ENCODE results near the gene HPS5. TPM values are rescaled to one million over a fixed set of nuclear protein-coding genes. Genes with fewer than 3 reads are reported as not detected.

Gene HPS5
- total RNA-seq, 1 experiment from 2014 or later, result 15.4 TPM

DNA sequence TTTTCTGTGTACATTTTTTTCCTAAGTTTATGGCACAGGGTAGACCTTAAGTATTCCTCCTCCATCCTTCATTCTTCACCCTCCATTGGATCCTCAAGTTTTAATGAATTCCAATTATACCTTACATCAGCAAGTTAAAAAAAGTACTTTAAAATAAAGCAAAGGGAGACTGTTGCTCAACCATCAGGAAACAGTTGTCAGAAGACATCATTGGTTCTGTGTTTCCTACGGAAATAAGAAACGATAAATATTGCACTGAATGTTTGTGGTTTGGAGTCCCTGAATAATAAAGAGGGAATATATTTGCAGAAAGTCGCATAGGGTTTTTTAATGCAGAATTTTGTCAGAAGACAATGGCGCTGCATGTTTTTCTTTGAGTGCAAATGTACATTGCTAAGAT is 44.3 kb upstream of the HPS5 start:
- no CpG with 5 or more reads among the region's 4 CpGs for WGBS (ENCODE audit: extremely low coverage, insufficient read length, low lambda C conversion rate)
- no peak overlapping the region for H3K4ac ChIP-seq (ENCODE audit: low read depth, low read length)
- TF ChIP-seq, protein P1, sequence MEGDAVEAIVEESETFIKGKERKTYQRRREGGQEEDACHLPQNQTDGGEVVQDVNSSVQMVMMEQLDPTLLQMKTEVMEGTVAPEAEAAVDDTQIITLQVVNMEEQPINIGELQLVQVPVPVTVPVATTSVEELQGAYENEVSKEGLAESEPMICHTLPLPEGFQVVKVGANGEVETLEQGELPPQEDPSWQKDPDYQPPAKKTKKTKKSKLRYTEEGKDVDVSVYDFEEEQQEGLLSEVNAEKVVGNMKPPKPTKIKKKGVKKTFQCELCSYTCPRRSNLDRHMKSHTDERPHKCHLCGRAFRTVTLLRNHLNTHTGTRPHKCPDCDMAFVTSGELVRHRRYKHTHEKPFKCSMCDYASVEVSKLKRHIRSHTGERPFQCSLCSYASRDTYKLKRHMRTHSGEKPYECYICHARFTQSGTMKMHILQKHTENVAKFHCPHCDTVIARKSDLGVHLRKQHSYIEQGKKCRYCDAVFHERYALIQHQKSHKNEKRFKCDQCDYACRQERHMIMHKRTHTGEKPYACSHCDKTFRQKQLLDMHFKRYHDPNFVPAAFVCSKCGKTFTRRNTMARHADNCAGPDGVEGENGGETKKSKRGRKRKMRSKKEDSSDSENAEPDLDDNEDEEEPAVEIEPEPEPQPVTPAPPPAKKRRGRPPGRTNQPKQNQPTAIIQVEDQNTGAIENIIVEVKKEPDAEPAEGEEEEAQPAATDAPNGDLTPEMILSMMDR (conservative IDR thresholded peaks at IDR 0.05), result no peak

More for the DNA sequence above, 44.3 kb upstream of the HPS5 start:
- no peaks in the 10 kb centered on the region for H3K27me3 Mint-ChIP-seq (ENCODE audit: low read depth)
- no peak overlapping the region for H3K4me2 ChIP-seq (ENCODE audit: insufficient read depth, insufficient read length, low read length)
- no peak overlapping the region for H3K4me3 Mint-ChIP-seq
- H3K9me3 ChIP-seq (ENCODE audit: control insufficient read depth, low read depth, low read length), result no peaks in the 10 kb centered on the region
- no peak overlapping the region for H2BK5ac ChIP-seq (ENCODE audit: insufficient read length, low read length)
- no peak overlapping the region for H3K27ac Mint-ChIP-seq
- no peak for DNase-seq
- H3K9ac ChIP-seq (ENCODE audit: extremely low read depth, insufficient read length, low read length), result no peak overlapping the region
- H4K5ac ChIP-seq (ENCODE audit: insufficient read length, low read depth, low read length), result no peak overlapping the region
- H2BK20ac ChIP-seq (ENCODE audit: low read depth, low read length, poor library complexity, severe bottlenecking), result no peak overlapping the region
- no peak overlapping the region for H2AFZ ChIP-seq (ENCODE audit: low read length)
- no peak overlapping the region for H2BK12ac ChIP-seq (ENCODE audit: insufficient read length, low read depth, low read length)
- H3K27me3 ChIP-seq (ENCODE audit: insufficient read depth, low read length), result no peaks in the 10 kb centered on the region
- no peak overlapping the region for H3K27ac ChIP-seq (ENCODE audit: insufficient read length, low read depth, low read length)
- H3T11ph ChIP-seq (ENCODE audit: low read length), result no peak overlapping the region
- H2AK5ac ChIP-seq (ENCODE audit: insufficient read length, low read length), result no peak overlapping the region
- H3K36me3 Mint-ChIP-seq (ENCODE audit: insufficient read depth in 1 of 3, low read depth in 3 of 3), result peaks cover 7 to 42% (median 28%) of the 10 kb centered on the region in 3 experiments; a peak in 6 of 7 replicates
- H3K4me1 Mint-ChIP-seq, result no peaks in the 10 kb centered on the region
- no peaks in the 10 kb centered on the region for H4K20me1 ChIP-seq (ENCODE audit: control insufficient read depth, insufficient read depth, insufficient read length)
- no peak overlapping the region for H4K91ac ChIP-seq (ENCODE audit: insufficient read length, low read depth, low read length)
- H3K79me1 ChIP-seq (ENCODE audit: insufficient read depth, low read depth, low read length, poor library complexity, severe bottlenecking), result no peaks in the 10 kb centered on the region
- no peak overlapping the region for H3K23ac ChIP-seq (ENCODE audit: insufficient read length, low read depth, low read length)
- no peak overlapping the region for H2BK15ac ChIP-seq (ENCODE audit: low read depth, low read length)
- no peaks in the 10 kb centered on the region for H3K9me3 Mint-ChIP-seq
- H3K23me2 ChIP-seq (ENCODE audit: insufficient read length, low read depth, low read length, poor library complexity, severe bottlenecking), result no peaks in the 10 kb centered on the region
- H3K56ac ChIP-seq (ENCODE audit: insufficient read length, low read depth, low read length), result no peak overlapping the region
- H3K79me2 ChIP-seq (ENCODE audit: insufficient read depth, low read length), result no peaks in the 10 kb centered on the region
- H3K18ac ChIP-seq (ENCODE audit: insufficient read length, low read depth, low read length), result no peak overlapping the region
- no peak overlapping the region for H4K8ac ChIP-seq (replicated peaks; ENCODE audit: insufficient read length, low read depth, low read length)
- H3K14ac ChIP-seq (ENCODE audit: insufficient read depth, low read length), result no peak overlapping the region
- H2BK120ac ChIP-seq (ENCODE audit: low read depth, low read length, poor library complexity, severe bottlenecking), result no peak overlapping the region
- H3K4me1 ChIP-seq (ENCODE audit: insufficient read depth, low read length), result no peaks in the 10 kb centered on the region

Measured in H9 (cell line).